Immature natural killer cell (primary cell): ENCODE data around the gene GATAD2A. TPM values are rescaled to one million over a fixed set of nuclear protein-coding genes. Genes with fewer than 3 reads are reported as not detected.
"Not testable (repeated sequence)": the region's sequence is repeated elsewhere in the genome, so short reads cannot be mapped to it uniquely, and the experiment has no call there.

Experiments
- DNase-seq, 3 donors: peaks; one replicate each; pipeline ENCODE4 v3.0.0; 2022; ENCODE audit warnings: mixed read lengths in 1 of 3
- H3K27ac Mint-ChIP-seq, 6 donors: one replicate each; pipeline ENCODE4 v1.8.0; 2020; ENCODE audit warnings: mixed read lengths in 6 of 6, mild to moderate bottlenecking in 5 of 6, inconsistent platforms in 4 of 6, moderate library complexity in 3 of 6
- H3K27me3 Mint-ChIP-seq, 3 donors: one replicate each; pipeline ENCODE4 v1.8.0; 2020 to 2021; ENCODE audit warnings: low read depth in 3 of 3, mild to moderate bottlenecking in 3 of 3, mixed read lengths in 3 of 3, moderate library complexity in 3 of 3, inconsistent platforms in 1 of 3
- H3K36me3 Mint-ChIP-seq, 3 donors: one replicate each; pipeline ENCODE4 v1.8.0; 2020; ENCODE audit warnings: mixed read lengths in 3 of 3, inconsistent platforms in 2 of 3, mild to moderate bottlenecking in 2 of 3
- H3K4me1 Mint-ChIP-seq, 2 donors: one replicate each; pipeline ENCODE4 v1.8.0; 2020; ENCODE audit warnings: inconsistent platforms in 2 of 2, mild to moderate bottlenecking in 2 of 2, mixed read lengths in 2 of 2, moderate library complexity in 1 of 2
- H3K4me3 Mint-ChIP-seq, 5 donors: one replicate each; pipeline ENCODE4 v1.8.0; 2020; ENCODE audit warnings: mild to moderate bottlenecking in 5 of 5, mixed read lengths in 5 of 5, inconsistent platforms in 3 of 5, moderate library complexity in 3 of 5
- H3K9me3 Mint-ChIP-seq, 6 donors: one replicate each; pipeline ENCODE4 v1.8.0; 2020; ENCODE audit warnings: mild to moderate bottlenecking in 6 of 6, mixed read lengths in 6 of 6, inconsistent platforms in 4 of 6, moderate library complexity in 3 of 6
- polyA plus RNA-seq, 3 donors: library from polyadenylated mRNA; unstranded; fragments of 300-500 nt; fragmentation: Illumina TruSeq; gene quantifications; one replicate each; pipeline ENCODE4 v1.2.3, GENCODE V29; 2021

The GATAD2A gene
- polyA plus RNA-seq = 10 to 100 TPM in 2 of 3 donors, 1 to 10 TPM in 1; 8.8 to 48.5 (median 21.0) TPM

GRCh38 chr19:19404879-19405860, at the start of gene GATAD2A:
GATAD2A (plus strand) TSS chr19:19405675; CDS start chr19:19465346, 59,671 bp downstream.
- H3K9me3 Mint-ChIP-seq = no peaks in the 10 kb centered on the region
- peak within 1 kb of the TSS; percentile 92 to 99 (median 97) for H3K4me3 Mint-ChIP-seq
- DNase-seq = peak; percentile 95 to 96 (median 96)
- peaks cover 67 to 73% of the 10 kb centered on the region in 2 donors for H3K4me1 Mint-ChIP-seq
- peak within 1 kb of the TSS; percentile 93 to 99 (median 96) for H3K27ac Mint-ChIP-seq
- H3K36me3 Mint-ChIP-seq = no peaks in the 10 kb centered on the region
- H3K27me3 Mint-ChIP-seq = peaks cover 6 to 25% (median 8%) of the 10 kb centered on the region in 3 donors

- DNase-seq = no peak
- H3K27me3 Mint-ChIP-seq = peaks cover 0 to 1% (median 0%) of the 10 kb centered on the region in 3 donors
Measured at GRCh38 chr19:19356500-19356899, 49.0 kb upstream of the GATAD2A start.

GRCh38 chr19:19356901-19357566, 48.4 kb upstream of the GATAD2A start:
- H3K27me3 Mint-ChIP-seq = peaks cover 0 to 1% (median 0%) of the 10 kb centered on the region in 3 donors
- H3K27ac Mint-ChIP-seq = peak overlapping the region in 1 of 6 donors; percentile 20
- H3K4me1 Mint-ChIP-seq = peaks cover 7 to 10% of the 10 kb centered on the region in 2 donors
- no peak for DNase-seq
- H3K9me3 Mint-ChIP-seq = no peaks in the 10 kb centered on the region
- H3K4me3 Mint-ChIP-seq = no peak overlapping the region
- peaks cover 2 to 12% (median 6%) of the 10 kb centered on the region in 3 donors for H3K36me3 Mint-ChIP-seq

More at GRCh38 chr19:19356500-19356899, 49.0 kb upstream of the GATAD2A start:
- Mint-ChIP-seq H3K27ac (no peak overlapping the region), H3K36me3 (peaks cover 4 to 14% (median 6%) of the 10 kb centered on the region in 3 donors), H3K4me1 (peaks cover 6 to 7% of the 10 kb centered on the region in 2 donors), H3K4me3 (no peak overlapping the region), H3K9me3 (no peaks in the 10 kb centered on the region)

- Mint-ChIP-seq H3K4me1 (peaks cover 16 to 20% of the 10 kb centered on the region in 2 donors), H3K27me3 (peaks cover 0 to 2% (median 0%) of the 10 kb centered on the region in 3 donors), H3K9me3 (no peaks in the 10 kb centered on the region), H3K27ac (peak overlapping the region in 5 of 6 donors; percentile 22 to 68 (median 47)), H3K4me3 (peak overlapping the region in 4 of 5 donors; percentile 16 to 56 (median 37)), H3K36me3 (peaks cover 0 to 4% (median 3%) of the 10 kb centered on the region in 3 donors)
- DNase-seq = peak; percentile 63 to 69 (median 68)
Measured at GRCh38 chr19:19361075-19361594, 44.3 kb upstream of the GATAD2A start.

GRCh38 chr19:19362075-19362474, 43.4 kb upstream of the GATAD2A start:
- DNase-seq = no peak
- H3K27ac Mint-ChIP-seq = peak overlapping the region in 2 of 6 donors; percentile 30 to 61
- peak overlapping the region in 1 of 5 donors; percentile 17 for H3K4me3 Mint-ChIP-seq
- peaks cover 0 to 2% (median 0%) of the 10 kb centered on the region in 3 donors for H3K27me3 Mint-ChIP-seq
- H3K4me1 Mint-ChIP-seq = peaks cover 23 to 26% of the 10 kb centered on the region in 2 donors
- no peaks in the 10 kb centered on the region for H3K9me3 Mint-ChIP-seq
- peaks cover 0 to 4% (median 3%) of the 10 kb centered on the region in 3 donors for H3K36me3 Mint-ChIP-seq

GRCh38 chr19:19366434-19367396, 38.8 kb upstream of the GATAD2A start:
- peak overlapping the region; percentile 69 to 85 (median 78) for H3K27ac Mint-ChIP-seq
- peaks cover 0 to 2% (median 0%) of the 10 kb centered on the region in 3 donors for H3K27me3 Mint-ChIP-seq
- peaks cover 17 to 20% of the 10 kb centered on the region in 2 donors for H3K4me1 Mint-ChIP-seq
- peaks cover 0 to 3% (median 0%) of the 10 kb centered on the region in 3 donors for H3K36me3 Mint-ChIP-seq
- DNase-seq = peak; percentile 60 to 70 (median 69)
- H3K4me3 Mint-ChIP-seq = peak overlapping the region; percentile 35 to 75 (median 72)
- H3K9me3 Mint-ChIP-seq = no peaks in the 10 kb centered on the region

- Mint-ChIP-seq H3K27me3 (peaks cover 0 to 2% (median 0%) of the 10 kb centered on the region in 3 donors), H3K9me3 (no peaks in the 10 kb centered on the region), H3K36me3 (peaks cover 0 to 3% (median 0%) of the 10 kb centered on the region in 3 donors), H3K4me1 (peaks cover 24 to 25% of the 10 kb centered on the region in 2 donors), H3K27ac (no peak overlapping the region), H3K4me3 (no peak overlapping the region)
- DNase-seq = no peak
Measured at GRCh38 chr19:19368087-19368486, 37.4 kb upstream of the GATAD2A start.

- H3K27ac Mint-ChIP-seq = peak overlapping the region in 1 of 6 donors; percentile 40
- no peak overlapping the region for H3K4me3 Mint-ChIP-seq
- no peaks in the 10 kb centered on the region for H3K9me3 Mint-ChIP-seq
- H3K4me1 Mint-ChIP-seq = peaks cover 19 to 21% of the 10 kb centered on the region in 2 donors
- DNase-seq = no peak
- H3K36me3 Mint-ChIP-seq = no peaks in the 10 kb centered on the region
- H3K27me3 Mint-ChIP-seq = no peaks in the 10 kb centered on the region
Measured at GRCh38 chr19:19371059-19371458, 34.4 kb upstream of the GATAD2A start.

- Mint-ChIP-seq H3K27me3 (no peaks in the 10 kb centered on the region), H3K36me3 (no peaks in the 10 kb centered on the region), H3K9me3 (no peaks in the 10 kb centered on the region), H3K4me1 (peaks cover 12 to 14% of the 10 kb centered on the region in 2 donors), H3K27ac (peak overlapping the region; percentile 94 to 98 (median 96)), H3K4me3 (peak overlapping the region; percentile 77 to 90 (median 79))
- peak; percentile 52 to 59 (median 57) for DNase-seq
Measured at GRCh38 chr19:19372656-19373416, 32.6 kb upstream of the GATAD2A start.

GRCh38 chr19:19379527-19379926, 25.9 kb upstream of the GATAD2A start:
- Mint-ChIP-seq H3K4me3 (no peak overlapping the region), H3K36me3 (no peaks in the 10 kb centered on the region)
- no peak for DNase-seq

GRCh38 chr19:19380316-19380715, 25.2 kb upstream of the GATAD2A start:
- H3K4me3 Mint-ChIP-seq, H3K27ac Mint-ChIP-seq, H3K9me3 Mint-ChIP-seq, DNase-seq, H3K36me3 Mint-ChIP-seq, H3K4me1 Mint-ChIP-seq, H3K27me3 Mint-ChIP-seq: not testable (repeated sequence)

More at GRCh38 chr19:19379527-19379926, 25.9 kb upstream of the GATAD2A start:
- Mint-ChIP-seq H3K4me1 (peaks cover 0 to 2% of the 10 kb centered on the region in 2 donors), H3K9me3 (no peaks in the 10 kb centered on the region), H3K27ac (no peak overlapping the region), H3K27me3 (no peaks in the 10 kb centered on the region)
